NCI-H526 (cell line): ENCODE measurements around the gene ASCL2.

Experiments used
- DNase-seq, 2 experiments: peaks; one replicate each; lab custom pipeline; 2025; lab: John Stamatoyannopoulos, UW

Gene ASCL2

GRCh38 chr11:2272228-2272945 lies 2.0 kb upstream of the ASCL2 start:
- no peak for DNase-seq

DNA sequence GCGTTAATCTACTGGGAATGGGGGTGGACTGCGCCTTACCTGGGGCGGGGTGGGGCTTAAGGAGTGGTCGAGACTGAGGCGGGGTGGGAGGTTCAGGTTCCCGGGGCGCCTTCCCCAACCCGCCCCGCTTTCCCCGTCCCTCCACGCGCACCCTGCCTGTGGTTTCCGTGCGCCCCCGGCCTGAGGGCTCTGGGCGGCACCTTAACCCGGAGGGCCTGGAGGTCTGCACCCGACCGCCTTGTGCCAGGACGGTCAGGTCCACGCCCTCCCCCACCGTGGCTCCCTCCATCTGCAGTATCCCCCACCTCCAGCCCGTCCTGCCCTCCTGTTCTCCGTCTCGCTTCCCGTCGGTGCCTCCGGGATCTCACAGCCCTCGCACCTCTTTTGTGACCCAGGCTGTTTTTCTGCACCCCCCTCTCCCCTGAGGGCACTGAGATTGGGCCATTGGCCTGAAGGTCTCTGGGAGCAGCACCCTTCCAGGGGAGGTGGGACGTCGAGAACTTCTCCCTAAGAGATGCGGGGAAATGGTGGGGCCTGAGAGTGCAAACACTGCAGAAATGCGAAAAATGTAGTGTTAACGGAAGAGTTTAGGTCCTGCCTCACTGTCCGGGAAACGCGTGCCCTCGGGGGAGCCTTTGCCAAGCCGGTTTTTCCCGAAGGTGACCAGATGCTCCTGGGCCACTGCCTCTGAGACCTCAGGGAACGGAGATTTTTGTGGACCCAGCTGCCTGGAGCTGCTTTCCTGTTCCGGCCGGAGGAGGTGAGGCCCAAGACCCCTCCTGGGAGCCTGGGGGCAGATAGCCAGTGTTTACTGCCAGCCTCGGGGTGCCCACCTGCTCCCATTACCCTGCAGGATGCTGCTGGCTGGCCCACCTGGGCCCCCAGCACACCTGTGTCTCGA lies 1.2 kb upstream of the ASCL2 start:
- DNase-seq, result peak in 1 of 2 experiments; percentile 55

- DNase-seq, result peak; percentile 82 to 97
Observed at GRCh38 chr11:2271077-2271326, 614 bp upstream of the ASCL2 start.

DNA sequence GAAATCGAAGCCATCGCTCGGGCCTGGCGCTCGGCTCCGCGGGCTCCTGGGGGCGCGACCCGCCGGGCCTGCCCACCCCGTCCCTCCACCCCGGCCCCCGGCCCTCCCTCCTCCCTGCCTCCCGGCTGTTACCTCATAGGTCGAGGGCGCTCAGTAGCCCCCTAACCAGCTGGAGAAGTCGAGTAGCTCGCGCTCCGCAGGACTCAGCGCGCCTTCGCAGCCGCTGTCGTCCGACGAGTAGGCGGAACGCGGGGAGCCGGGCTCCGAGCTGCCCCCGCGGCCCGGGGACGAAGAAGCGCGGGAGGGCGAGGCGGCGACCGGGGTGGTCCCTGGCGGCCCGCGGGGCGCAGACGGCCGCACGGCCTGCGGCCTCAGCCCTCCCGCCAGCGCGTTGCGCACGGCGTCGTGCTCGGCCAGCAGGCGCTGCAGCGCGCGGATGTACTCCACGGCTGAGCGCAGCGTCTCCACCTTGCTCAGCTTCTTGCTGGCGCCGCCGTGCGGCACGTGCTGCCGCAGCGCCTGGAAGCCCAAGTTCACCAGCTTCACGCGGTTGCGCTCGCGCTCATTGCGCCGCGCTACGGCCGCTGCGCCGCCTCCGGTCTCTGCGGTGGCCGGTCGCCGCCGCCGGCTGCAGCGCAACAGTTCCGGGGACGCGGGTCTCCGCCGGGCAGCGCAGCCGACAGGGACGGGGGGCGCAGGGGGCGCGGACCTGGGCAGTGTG lies 627 bp downstream of the ASCL2 start:
- DNase-seq, result peak; percentile 30 to 87

DNA sequence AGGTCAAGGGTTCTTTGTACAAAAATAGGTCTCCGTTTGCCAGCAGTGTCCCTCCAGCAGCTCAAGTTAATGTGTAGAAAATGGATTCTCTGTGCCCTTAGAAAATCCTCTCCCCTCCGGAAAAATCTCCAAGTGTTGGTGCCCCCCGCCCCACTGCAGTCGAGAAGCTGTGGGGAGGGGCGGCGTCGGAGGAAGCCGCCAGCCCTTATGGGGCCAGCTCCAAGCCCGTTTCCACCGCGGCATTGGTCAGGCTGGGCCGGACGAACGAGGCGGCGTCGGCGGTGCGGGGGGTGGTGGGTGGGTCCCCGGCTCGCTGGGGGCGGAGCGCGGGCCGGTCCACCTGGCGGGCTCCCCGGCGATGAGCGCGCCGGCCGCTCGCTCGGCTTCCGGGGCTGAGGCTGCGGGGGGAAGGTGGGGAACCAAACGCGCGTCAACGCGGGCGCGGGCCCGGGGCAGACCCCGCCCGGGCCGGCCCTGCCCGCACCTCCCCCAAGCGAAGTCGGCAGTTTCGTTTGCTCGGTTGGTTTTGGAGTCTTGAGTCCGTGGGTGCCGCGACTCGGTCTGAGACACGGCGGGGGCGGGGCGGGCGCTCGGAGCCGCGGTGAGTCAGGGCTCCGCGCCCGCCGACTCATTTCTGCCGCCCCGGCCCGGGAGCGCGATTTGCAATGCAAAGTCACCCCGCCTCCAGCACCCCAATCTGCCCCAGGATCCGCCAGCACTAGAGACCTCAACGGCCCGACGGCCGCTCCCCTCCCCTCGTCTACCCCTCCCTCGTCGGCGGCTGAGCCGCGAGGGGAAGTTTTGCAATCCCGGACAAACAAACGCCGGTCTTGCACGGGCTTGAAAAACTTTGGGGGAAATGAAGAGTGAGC lies 1.4 kb downstream of the ASCL2 start:
- DNase-seq, result peak; percentile 90 to 98

DNA sequence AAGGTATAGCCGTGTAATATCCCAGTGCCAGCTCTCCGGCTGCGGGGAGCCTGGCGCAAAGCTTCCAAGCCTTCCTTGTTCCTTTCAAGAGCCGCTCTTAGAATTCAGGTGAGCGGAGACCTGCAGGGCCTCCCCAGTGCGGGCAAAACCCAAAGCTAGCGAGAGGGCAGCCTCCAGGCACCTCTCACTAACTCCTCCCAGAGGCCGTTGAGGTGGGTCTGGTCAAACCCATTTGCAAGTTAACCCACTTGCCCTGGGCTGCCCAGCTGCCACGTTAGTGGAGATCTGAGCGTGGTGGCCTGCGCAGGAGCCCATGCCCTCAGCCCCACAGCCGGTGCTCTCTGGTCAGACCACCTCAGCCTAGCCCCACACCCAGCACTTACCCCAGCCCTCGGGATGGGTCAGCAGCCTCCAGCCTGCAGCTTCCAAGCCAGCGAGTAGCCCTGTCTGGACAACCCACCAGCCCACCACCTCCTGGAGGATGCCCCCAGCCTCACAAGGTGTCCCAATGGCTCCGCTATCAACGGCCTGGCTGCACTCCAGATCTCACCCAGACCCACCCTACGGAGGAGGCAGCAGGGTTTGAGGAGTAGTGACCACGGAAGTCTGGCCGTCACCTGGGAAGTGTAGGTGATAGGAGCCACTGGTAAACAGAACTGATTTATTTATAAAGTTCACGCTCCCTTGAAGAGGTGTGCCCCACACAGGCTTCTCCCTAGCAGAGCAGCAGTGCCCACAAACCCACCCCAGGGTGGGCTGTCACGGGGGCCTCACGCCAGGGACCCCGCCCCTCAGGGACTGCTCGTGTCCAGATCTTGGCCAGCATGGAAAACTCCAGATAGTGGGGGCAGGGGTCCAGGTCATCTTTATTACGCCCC lies 2.3 kb downstream of the ASCL2 start:
- DNase-seq, result peak; percentile 64 to 78

GRCh38 chr11:2267306-2267850 lies 3.0 kb downstream of the ASCL2 start:
- peak in 1 of 2 experiments; percentile 68 for DNase-seq

DNA sequence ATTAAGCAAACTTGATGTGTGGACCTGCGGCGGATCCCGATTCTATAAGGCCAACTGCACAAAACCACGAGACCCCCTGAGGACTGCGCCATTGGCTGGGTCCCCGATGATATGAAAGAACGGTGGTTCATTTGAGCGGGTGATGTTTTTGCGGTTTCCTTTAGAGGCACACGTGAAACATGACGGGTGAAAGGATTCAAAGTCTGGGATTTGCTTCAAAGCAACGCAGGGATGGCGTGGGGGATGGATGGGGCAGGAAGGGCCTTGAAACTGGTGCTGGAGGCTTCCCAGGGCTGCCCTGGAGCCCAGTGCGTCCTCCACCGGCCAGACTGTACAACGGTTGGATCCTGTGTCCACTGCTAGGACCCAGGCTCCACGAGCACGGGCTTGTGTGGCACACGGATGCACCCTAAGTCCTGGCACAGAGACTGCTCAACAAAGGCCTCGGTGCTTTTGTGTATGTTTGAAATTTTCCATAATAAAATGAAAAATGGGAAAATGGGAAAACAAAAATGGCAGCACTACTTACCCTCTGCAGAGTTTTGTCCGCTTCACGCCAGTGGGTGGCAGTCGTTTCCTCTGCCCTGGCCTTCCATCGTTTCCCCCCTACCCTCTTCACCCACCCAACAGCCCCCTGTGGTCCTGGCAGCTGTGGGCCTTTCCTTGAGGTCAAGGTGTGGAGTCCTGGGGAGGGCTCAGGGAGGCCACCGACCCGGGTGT lies 3.6 kb downstream of the ASCL2 start:
- DNase-seq, result peak; percentile 61 to 76

GRCh38 chr11:2265854-2266585 lies 4.4 kb downstream of the ASCL2 start:
- DNase-seq, result peak; percentile 89

DNA sequence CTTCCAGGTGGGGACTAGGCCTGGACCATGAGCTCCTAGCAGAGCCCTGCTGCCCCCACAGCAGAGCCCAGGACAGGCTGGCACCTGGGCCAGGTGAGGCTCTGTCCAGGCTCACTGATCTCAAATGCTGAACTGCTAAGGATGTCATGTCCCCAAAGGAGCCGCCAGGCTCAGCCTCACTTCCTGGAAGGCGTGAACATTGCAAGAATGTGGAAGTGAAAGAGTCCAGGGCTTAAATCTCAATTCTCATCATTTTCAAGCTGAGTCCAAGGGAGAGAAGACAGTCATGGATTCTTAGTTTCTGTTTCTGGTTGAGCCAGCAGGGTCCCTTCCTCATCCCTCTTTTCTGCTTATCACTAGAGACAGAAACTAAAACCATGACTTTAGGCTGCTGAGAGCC lies 5.0 kb downstream of the ASCL2 start:
- peak in 1 of 2 experiments; percentile 66 for DNase-seq

- no peak for DNase-seq
Observed at GRCh38 chr11:2264366-2265053, 5.9 kb downstream of the ASCL2 start.

GRCh38 chr11:2263724-2264360 lies 6.5 kb downstream of the ASCL2 start:
- no peak for DNase-seq

DNA sequence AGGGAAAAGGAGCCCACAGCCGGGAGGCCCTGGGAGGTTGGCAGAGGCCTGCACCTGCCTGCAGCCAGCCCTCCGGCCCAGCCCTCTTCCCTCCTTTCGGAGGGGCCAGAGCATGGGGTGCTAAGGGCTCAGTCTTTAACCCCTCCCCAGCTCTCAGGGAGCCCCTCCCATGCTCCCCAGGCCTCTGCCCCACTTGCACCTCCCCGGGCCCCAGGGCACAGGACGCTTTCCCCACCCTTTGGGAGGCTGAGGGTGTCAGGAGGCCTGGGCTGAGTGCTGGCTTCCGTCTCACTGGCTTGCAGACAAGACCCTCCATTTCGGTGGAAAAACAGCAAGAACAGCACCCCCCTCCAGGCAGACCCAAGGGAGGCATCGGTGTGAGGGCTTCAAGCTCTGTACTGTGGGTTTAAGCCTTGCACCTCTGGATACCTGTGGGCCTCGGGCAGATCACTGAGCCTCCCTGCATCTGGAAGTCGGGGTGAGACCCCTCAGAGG lies 7.3 kb downstream of the ASCL2 start:
- DNase-seq, result peak in 1 of 2 experiments; percentile 93

DNA sequence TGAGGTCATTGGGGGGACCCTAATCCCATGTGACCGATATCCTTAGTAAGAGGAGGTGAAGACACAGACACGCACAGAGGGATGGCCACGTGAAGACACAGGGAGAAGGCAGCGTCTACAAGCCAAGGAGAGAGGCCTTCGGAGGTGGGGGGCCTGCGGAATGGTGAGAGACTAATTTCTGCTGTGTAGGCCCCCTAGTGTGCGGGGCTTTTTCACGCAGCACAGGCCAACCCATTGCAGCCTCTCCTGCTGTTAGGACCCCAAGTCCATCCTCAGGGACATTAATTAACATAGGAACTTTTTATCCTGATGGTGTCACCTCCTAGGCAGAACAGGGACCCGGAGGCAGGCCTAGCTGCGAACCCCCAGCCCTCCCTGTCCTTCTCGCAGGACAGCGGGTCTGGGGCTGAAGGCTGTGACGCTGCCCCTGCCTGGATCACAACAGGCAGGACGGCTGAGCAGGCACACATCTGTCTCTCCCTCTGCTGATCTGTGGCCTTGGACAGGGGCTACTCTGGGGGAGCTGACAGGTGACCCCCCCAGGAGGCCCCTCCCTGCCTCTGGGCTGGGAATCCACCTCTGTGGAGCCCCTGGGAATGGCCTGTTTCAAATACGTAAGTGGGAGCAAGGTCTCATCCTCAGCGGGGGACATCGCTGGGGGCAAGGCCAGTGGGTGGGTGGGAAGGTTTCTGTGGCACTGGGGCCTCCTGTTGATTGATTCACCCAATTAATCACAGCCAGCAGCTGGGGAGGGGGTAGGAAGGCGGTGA lies 7.9 kb downstream of the ASCL2 start:
- DNase-seq, result peak; percentile 81 to 85

DNA sequence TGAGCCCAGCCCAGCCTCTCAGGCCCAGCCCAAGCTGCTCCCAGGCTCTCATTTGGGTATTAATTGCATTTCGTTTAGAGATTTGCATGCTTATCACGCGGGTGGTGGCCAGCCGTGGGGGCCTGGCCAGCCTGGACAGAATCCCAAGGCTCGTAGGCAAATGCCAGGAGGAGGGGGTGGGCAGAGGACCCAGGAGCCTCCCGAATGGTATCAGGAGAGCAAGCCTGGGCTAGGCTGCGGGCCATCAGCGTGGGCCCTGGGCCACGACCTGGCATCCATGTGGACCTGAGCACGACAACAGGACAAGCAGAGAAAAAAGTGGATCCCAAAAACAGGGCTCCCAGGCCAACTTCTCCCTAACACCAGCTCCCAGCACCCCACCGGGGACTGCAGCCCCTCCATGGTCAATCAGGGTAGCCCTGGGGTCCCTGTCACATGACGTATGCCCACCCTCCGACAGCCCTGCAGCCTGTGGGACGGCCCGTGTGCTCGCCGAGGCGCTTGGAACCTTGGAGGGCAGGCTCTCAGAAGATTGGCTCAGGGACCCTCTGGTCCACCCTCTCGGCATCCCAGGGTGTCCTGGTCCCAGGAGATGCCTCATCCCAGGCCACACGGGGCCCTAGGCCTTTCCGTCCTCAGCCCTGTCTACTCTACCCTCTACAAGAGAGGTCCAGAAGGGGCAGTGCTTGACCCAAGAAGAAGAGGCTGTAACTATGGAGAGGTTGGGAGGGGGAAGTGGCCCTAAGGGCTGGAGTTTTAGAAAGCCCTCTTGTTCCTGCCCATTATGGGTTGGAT lies 8.8 kb downstream of the ASCL2 start:
- peak; percentile 99 for DNase-seq
